Activated CD8-positive, alpha-beta memory T cell treated with anti-CD3 and anti-CD28 coated beads, Interleukin-2, amount 10 ng/mL, durations not matched to agents 7 days and 5 days (primary cell): Measurements from ENCODE around the gene NIPAL1. TPM values are rescaled to one million over a fixed set of nuclear protein-coding genes. Genes with fewer than 3 reads are reported as not detected.

Experiments
- ATAC-seq: fragments of 150-1000 bp; cut with Tn5 transposase; one replicate; pipeline ENCODE4 v1.10.0; 2021; ENCODE audit warnings: moderate library complexity
- CTCF ChIA-PET: fragments of 350-600 bp; sonication (Branson Sonifier 250); formaldehyde crosslinking; loops from one replicate; lab custom pipeline; 2021; ENCODE audit warnings: antibody characterized with exemption; lab: Charles Lee
- DNase-seq: peaks from one replicate; pipeline ENCODE4 v3.0.0-alpha.2; 2020
- H3K27ac Mint-ChIP-seq: one replicate; pipeline ENCODE4 v1.8.0; 2021; ENCODE audit warnings: mild to moderate bottlenecking, mixed read lengths
- H3K27me3 Mint-ChIP-seq: one replicate; pipeline ENCODE4 v1.8.0; 2021; ENCODE audit warnings: mixed read lengths
- H3K36me3 Mint-ChIP-seq: one replicate; pipeline ENCODE4 v1.8.0; 2021; ENCODE audit warnings: mild to moderate bottlenecking, mixed read lengths
- H3K4me1 Mint-ChIP-seq: one replicate; pipeline ENCODE4 v1.8.0; 2021; ENCODE audit warnings: mixed read lengths
- H3K4me3 Mint-ChIP-seq: one replicate; pipeline ENCODE4 v1.8.0; 2021; ENCODE audit warnings: mild to moderate bottlenecking, moderate library complexity, mixed read lengths
- H3K9me3 Mint-ChIP-seq: one replicate; pipeline ENCODE4 v1.8.0; 2022; ENCODE audit warnings: low read depth, mixed read lengths
- total RNA-seq, 2 experiments: library from RNA; stranded (reverse); gene quantifications; one replicate each; pipeline ENCODE4 v1.2.3, GENCODE V29; 2021

The NIPAL1 gene
- total RNA-seq, 2 experiments from 2014 or later, result 0.35 to 1.4 TPM

GRCh38 chr4:48078425-48078824 is 61.9 kb downstream of the NIPAL1 start:
- CTCF ChIA-PET, result no interaction called here
- DNase-seq, result no peak
- Mint-ChIP-seq H3K27ac (no peak overlapping the region), H3K36me3 (peaks cover 20% of the 10 kb centered on the region), H3K4me3 (no peak overlapping the region), H3K27me3 (no peaks in the 10 kb centered on the region), H3K9me3 (no peaks in the 10 kb centered on the region), H3K4me1 (peaks cover 6% of the 10 kb centered on the region)
- no peak for ATAC-seq

- H3K27me3 Mint-ChIP-seq, result no peaks in the 10 kb centered on the region
- CTCF ChIA-PET, result no interaction called here
- H3K4me1 Mint-ChIP-seq, result peaks cover 6% of the 10 kb centered on the region
- H3K9me3 Mint-ChIP-seq, result no peaks in the 10 kb centered on the region
- ATAC-seq, result no peak
- DNase-seq, result no peak
- peaks cover 20% of the 10 kb centered on the region for H3K36me3 Mint-ChIP-seq
- no peak overlapping the region for H3K27ac Mint-ChIP-seq
- H3K4me3 Mint-ChIP-seq, result no peak overlapping the region
Observed at GRCh38 chr4:48078862-48079655, 62.5 kb downstream of the NIPAL1 start.

- H3K27ac Mint-ChIP-seq, result no peak overlapping the region
- H3K36me3 Mint-ChIP-seq, result peaks cover 16% of the 10 kb centered on the region
- no peak for ATAC-seq
Observed at GRCh38 chr4:48079972-48080391, 63.4 kb downstream of the NIPAL1 start.

GRCh38 chr4:48081196-48081595 is 64.6 kb downstream of the NIPAL1 start:
- peaks cover 6% of the 10 kb centered on the region for H3K4me1 Mint-ChIP-seq
- no peaks in the 10 kb centered on the region for H3K9me3 Mint-ChIP-seq
- CTCF ChIA-PET, result no interaction called here
- ATAC-seq, result no peak
- DNase-seq, result no peak
- H3K27ac Mint-ChIP-seq, result no peak overlapping the region
- peaks cover 17% of the 10 kb centered on the region for H3K36me3 Mint-ChIP-seq
- H3K27me3 Mint-ChIP-seq, result no peaks in the 10 kb centered on the region
- H3K4me3 Mint-ChIP-seq, result no peak overlapping the region

More at GRCh38 chr4:48079972-48080391, 63.4 kb downstream of the NIPAL1 start:
- CTCF ChIA-PET, result no interaction called here
- no peaks in the 10 kb centered on the region for H3K27me3 Mint-ChIP-seq
- no peaks in the 10 kb centered on the region for H3K9me3 Mint-ChIP-seq
- H3K4me1 Mint-ChIP-seq, result peaks cover 6% of the 10 kb centered on the region
- H3K4me3 Mint-ChIP-seq, result no peak overlapping the region
- no peak for DNase-seq

- Mint-ChIP-seq H3K27ac (no peak overlapping the region), H3K4me1 (peaks cover 6% of the 10 kb centered on the region), H3K27me3 (no peaks in the 10 kb centered on the region), H3K4me3 (no peak overlapping the region), H3K36me3 (peaks cover 18% of the 10 kb centered on the region), H3K9me3 (no peaks in the 10 kb centered on the region)
- no peak for ATAC-seq
- no peak for DNase-seq
- CTCF ChIA-PET, result no interaction called here
Observed at GRCh38 chr4:48082956-48083355, 66.4 kb downstream of the NIPAL1 start.

GRCh38 chr4:48085821-48086589 is 69.4 kb downstream of the NIPAL1 start:
- Mint-ChIP-seq H3K4me3 (no peak overlapping the region), H3K4me1 (no peaks in the 10 kb centered on the region), H3K27ac (no peak overlapping the region), H3K27me3 (no peaks in the 10 kb centered on the region), H3K36me3 (peaks cover 12% of the 10 kb centered on the region), H3K9me3 (no peaks in the 10 kb centered on the region)
- ATAC-seq, result no peak
- no peak for DNase-seq
- CTCF ChIA-PET, result interaction anchor here (0.7 to 2.6 kb wide), 3 partner anchors 41 to 67 kb away, joined by 3 to 19 read pairs (median 3); no protein-coding TSS in a partner anchor

Other genes starting within 250 kb of the NIPAL1 start
- gene CORIN, start 178.7 kb upstream of the NIPAL1 start, total RNA-seq, result not detected
- 10 to 100 TPM in 1 of 2 experiments, 1 to 10 TPM in 1; 9.5 to 10.5 TPM for gene NFXL1, start 102.2 kb upstream of the NIPAL1 start, total RNA-seq
- gene CNGA1, start 91 bp upstream of the NIPAL1 start, total RNA-seq, result not detected
- gene TXK, start 117.5 kb downstream of the NIPAL1 start, total RNA-seq, result 10 to 100 TPM; 21.2 to 24.0 TPM